RKO (cell line): ENCODE data around the gene KLRF2.

Source experiments
- DNase-seq: peaks from one replicate; pipeline ENCODE4 v3.0.0-alpha.2; 2016; ENCODE audit warnings: low spot score

Gene KLRF2

DNA sequence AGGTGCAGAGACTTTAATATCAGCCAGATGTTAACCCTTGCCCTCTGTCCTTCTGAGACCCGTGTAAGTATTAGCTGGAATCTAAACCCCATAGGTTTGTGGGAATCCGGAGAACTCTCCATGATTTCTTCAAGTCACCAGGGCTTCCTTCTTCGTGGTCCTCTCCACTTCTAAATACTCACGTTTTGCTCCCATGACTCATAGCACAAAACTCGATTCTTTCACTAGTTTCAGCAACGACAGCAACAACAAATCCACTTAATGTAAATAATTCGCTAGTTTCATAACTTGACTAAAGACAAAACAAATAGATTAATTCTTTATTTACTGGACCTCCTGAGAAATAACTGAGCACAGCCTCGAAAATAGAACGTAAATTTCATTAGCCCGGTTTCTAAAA lies 55.3 kb downstream of the KLRF2 start:
- DNase-seq = no peak

DNA sequence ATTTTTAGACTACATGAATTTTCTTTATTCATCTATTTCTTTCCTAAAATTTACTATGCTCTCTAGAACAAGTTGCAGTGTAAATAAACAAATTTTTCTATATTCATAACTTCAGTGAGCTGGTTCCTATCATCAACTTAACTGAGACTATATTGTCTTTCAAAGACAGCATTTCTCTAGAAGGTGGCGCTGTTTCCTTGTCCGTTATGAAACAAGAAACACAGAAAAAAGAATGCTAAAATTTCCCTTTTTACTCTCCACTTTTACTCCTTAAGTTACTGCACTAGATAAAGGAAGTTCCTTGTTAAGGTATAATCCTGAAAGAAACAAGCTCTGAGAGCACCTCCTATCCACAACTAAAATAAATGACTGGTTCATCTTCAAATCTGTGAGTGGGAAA lies 59.1 kb downstream of the KLRF2 start:
- DNase-seq = peak; percentile 9

DNA sequence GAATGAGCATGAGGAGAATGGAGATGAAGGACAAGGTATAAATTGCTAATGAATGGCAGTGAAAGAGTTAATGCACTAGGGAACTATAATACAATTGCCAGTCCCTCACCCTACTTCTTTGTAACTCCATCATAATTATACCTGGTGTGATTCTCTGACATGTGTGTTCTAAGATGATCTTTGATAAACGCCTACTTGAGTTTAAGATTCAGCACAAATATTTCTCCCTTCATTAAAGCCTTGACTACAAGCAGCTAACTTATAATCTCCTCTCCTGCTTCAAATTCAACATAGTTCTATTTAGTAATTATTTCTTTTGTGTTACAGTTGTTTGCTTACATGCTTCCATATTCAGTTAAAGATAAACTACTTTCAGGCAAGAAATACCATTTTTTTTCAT lies 60.5 kb downstream of the KLRF2 start:
- no peak for DNase-seq

DNA sequence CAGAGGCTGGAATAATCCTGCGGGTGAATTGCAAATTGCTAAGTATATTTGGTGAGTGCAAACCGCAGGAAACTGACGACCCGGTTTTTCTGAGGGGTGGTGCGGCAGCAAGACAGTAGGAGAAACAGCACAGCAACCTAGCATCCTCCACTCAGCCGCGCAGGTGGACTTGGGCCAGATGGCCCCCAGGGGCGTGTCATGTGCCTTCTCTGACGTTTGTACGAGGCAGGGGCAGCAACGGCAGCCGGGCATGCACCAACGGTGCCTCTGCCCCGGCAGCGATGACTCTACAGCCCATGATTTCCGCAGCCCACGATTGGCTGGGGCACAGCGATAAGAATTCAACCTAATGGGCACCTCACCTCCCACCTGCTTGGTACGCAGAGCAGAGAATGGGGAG lies 62.0 kb downstream of the KLRF2 start:
- DNase-seq = no peak

DNA sequence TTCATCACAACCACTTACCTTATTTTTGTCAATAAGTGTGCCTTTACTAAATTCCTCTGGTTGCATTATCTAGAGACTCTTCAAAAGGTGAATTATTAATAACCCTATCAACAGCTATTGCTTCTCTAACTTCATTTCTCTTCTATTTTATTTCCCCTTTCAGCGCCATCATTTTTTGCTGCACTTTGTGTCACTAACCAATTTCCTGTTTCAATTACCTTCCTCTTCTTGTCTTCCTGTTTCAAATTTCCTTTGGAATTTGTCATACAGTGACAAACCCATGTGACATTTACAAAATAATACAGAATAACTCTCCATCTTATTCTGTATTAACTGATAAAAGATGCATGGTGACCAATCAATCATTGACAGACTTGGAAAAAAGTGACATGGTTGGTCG lies 63.1 kb downstream of the KLRF2 start:
- no peak for DNase-seq
